Activated naive CD8-positive, alpha-beta T cell treated with anti-CD3 and anti-CD28 coated beads, Interleukin-2, amount 50 U/mL, for 16 hours (primary cell): ENCODE measurements around the gene BRI3.

Experiments
- DNase-seq: peaks from one replicate; pipeline ENCODE4 v3.0.0-alpha.2; 2020; ENCODE audit warnings: low read depth, low spot score

BRI3 gene, protein sequence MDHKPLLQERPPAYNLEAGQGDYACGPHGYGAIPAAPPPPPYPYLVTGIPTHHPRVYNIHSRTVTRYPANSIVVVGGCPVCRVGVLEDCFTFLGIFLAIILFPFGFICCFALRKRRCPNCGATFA

DNA sequence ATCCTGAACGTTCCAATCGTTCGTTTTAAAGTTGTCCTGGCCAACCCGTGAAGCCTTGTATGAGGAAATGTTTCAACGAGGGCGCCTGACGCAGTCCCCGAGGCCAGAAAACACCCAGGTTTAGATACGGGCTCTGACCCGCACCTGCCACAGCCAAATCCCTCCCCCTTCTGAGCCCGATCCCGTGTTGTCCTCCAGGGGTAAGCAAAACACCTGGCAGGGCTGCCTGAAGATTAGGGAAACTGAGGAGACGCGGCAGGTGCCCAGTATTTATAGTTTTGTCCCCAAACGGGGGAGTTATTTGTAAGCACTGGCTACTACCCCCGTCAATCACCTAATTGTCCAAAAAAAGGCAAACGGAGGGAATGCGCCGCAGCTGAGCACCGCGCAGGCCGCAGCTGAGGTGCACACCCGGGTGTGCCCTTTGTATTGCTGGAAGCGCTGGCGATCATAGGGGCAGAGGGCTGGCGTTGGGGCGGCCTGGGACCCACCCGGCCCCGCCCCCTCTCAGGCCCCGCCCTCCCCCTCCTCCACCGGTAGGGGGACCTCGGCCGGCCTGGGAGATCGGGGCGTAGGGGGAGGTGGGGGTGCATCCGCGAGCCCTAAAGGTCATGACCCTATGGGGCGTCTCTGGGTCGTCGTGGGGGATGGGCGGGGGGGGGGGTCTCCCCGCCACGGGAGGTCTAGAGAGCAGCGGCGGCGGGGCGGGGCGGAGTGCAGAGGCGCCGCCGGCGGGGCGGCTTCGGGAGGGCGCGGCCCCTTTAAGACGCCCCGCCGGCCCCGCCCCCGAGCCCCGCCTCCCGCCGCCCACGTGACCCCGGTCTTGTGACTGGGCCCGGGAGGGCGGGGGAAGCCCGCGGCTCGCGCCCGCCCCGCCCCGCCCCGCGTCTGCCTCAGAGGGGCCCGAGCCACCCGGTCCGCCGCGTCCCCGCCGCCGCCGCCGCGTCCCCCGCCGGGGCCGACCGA is at the start of gene BRI3:
Gene BRI3 (plus strand): TSS at position 896 of the 966 bp plus-strand sequence. CDS start 110 bp downstream, outside the sequence.
- peak; percentile 85 for DNase-seq

DNA sequence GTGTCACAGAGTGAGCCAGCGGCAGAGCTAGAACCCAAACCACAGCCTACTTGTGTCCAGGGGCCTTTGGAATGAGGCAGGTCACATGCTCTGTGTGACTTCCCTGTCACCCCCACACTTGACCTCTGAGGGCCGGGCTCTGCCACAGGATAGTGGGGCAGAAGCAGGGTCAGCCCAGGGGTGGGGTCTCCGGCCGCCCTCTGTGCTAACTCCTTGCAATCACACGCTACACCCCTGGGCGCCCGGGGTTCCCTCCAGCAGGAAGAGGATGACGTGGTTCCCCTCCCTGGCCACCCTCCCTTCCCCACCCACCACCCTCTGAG is 49.3 kb upstream of the BRI3 start:
- no peak for DNase-seq

- DNase-seq, result no peak
Measured at GRCh38 chr7:98232799-98233198, 48.7 kb upstream of the BRI3 start.

- DNase-seq, result no peak
Measured at GRCh38 chr7:98233219-98234070, 48.0 kb upstream of the BRI3 start.

- DNase-seq, result no peak
Measured at GRCh38 chr7:98234429-98235147, 46.9 kb upstream of the BRI3 start.

DNA sequence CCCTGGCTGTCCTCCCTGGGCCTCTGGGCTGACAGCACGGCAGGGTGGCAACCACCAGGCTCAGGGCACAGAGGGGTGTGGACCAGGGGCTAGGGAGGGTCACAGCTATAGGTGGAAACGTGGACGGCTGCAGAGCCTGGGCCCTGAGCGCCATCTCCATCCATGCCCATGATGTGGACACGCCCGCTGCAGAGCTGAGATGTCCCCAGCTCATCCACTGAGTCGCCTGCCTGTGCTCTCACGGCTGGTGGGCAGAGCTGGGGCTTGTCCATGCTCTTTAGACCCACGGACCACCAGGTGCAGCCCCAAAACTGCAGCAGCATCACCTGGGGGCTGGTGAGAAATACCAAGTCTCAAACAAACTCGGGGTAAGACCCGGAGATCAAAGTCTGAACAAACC is 45.6 kb upstream of the BRI3 start:
- DNase-seq, result no peak

DNA sequence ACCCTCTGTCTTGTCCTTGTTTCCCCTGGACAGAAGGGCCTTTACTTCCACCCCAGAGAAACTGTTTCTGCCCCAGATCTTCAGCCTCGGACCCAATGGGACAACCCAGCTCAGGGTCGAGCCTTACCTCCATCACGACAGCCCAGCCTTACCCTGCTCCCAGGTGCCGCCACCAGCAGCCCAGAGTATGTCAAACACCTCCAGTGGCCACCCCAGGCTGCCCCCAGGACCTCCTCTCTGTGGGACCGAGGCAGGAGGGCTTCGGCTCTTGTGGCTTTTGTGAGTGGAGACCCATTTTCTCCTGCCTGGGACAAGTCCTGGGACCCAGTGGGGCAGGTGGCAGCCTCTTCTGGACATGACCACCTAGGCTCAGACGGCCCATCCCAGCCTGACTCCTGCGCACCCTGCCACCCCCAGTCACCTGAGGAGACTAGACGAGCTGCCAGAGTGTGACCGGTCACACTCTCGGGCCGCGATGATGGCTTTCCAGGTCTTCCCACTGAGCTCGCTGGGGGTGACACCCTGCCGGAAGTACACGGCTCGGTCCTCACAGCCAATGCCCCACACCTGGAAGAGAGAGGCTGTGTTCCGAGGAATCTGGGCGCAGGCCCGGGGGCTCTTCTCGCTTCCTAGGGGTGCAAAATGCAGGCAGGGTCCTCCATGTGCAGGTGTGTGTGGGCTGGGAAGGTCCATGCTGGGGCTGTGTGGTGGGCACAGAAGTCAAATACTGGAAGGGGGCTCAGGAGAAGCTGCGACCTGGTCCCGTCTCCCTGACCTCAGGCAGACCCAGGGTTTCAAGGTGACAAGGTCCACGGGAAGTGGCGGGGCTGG is 44.9 kb upstream of the BRI3 start:
- DNase-seq, result no peak

DNA sequence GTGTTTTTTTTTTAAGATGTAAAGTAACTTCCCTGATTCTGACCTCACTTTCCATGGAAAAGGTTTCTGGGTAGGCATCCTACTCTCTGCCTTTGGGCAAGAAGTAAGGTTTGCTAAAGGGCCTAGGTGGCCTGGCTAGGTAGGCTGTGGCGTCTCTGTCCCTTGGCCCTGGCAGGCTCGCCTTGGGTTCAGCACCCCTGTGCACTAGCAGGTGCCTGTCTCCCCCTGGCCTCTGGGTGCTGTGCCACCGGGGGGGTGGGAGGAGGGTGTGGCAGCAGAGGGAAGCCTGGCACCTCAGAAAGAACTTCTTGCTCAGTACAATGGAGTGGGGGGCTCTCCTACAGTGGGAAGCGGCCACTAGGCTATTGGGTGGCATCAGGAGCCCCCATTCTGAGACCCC is 43.4 kb upstream of the BRI3 start:
- DNase-seq, result no peak

GRCh38 chr7:98238976-98239375 is 42.5 kb upstream of the BRI3 start:
- DNase-seq, result no peak

DNA sequence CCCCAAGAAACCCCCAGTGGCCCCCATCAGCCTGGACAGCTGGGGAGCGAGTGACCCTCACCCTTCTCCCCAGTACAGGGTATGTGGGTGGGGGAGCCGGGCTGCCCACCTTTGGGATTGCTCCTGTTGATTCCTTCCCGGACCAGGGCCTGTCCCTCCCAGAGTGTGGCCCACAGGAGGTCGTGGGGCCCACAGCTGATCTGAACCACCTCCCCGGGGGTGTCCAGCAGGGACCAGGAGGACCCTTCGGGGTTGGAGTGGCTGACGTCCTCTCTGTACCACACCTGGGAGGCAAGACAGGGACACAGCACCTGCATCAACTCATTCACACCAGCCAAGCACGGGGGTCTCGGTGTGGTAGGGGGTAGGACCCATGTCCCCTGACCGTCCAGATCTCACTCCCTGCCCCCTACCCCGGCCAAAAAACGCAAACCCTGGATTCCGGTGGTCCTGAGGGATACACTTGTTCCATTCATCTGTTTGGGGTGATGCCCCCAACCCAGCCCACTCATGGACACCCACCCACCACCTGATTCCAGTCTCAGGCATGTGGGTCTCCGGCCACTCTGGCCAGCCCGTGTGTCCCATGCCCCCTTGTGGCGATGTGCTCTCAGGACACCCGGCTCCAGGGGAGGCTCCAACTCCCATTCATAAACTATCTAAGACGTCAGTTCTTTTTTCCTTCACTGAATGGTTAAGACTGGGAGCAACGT is 40.4 kb upstream of the BRI3 start:
- no peak for DNase-seq

GRCh38 chr7:98241674-98242241 is 39.7 kb upstream of the BRI3 start:
- no peak for DNase-seq

DNA sequence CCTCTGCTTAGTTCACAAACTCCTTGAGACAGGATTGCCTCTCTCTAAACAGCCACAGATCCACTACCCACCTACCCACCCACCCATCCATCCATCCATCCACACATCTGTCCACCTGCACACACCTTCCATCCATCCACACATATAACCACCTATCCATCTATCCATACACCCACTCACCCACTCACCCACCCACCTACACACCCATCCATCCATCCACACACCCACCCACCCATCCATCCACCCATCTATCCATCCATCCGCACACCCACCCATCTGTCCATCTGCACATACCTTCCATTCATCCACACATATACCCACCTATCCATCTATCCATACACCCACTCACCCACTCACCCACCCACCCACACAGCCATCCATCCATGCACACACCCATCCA is 39.1 kb upstream of the BRI3 start:
- DNase-seq, result no peak

DNA sequence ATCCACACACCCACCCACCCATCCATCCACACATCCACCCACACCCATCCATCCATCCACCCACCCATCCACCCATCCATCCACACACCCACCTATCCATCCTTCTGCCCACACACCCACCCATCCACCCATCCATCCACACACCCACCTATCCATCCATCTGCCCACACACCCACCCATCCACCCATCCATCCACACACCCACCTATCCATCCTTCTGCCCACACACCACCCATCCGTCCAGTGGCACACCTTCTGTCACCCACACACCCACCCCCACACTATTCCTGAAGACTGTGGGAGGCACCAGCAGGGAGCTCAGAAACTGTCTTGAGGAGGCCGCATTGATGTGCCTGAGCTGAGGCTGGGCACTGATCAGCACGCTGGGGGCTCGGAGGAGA is 38.6 kb upstream of the BRI3 start:
- DNase-seq, result no peak

- no peak for DNase-seq
Measured at GRCh38 chr7:98244871-98245270, 36.6 kb upstream of the BRI3 start.

DNA sequence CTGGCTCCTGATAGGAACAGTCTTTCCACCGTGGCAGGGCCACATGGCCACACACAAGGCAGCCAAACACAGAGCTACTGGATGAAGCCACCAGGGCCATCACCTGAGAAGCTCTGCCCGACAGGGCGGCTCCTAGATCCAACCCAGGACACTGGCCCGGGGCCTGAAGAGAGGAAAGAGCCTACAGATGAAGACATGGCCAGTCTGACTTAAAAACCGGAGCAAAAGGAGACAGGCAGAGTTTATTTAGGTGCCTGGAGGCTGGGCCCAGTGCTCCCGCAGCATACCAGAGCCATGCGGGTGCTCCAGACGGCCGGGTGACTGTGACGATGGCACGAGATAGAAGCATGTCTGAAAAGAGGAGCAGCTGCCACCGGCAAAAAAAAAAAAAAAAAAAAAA is 33.3 kb upstream of the BRI3 start:
- no peak for DNase-seq

GRCh38 chr7:98249106-98249505 is 32.4 kb upstream of the BRI3 start:
- no peak for DNase-seq

DNA sequence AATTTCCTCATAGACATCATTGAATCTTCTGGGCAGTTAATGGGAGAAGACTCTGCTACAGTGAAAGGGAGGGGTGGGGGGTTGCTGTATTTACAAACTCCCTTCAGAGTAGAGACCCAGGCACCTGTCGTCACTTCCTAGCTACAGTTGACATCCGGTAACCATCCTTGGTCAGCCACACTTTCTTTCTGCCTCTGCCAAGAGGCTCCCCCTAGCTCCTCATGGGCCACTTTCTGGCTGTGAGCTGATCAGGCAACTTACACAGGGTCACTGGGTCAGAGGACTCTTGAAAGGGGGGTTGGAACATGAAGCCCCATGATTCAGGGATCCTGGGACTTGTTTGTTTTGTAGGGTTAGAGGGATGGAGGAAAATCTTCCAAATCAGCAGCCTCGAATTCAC is 30.7 kb upstream of the BRI3 start:
- DNase-seq, result no peak

- DNase-seq, result no peak
Measured at GRCh38 chr7:98251231-98251600, 30.3 kb upstream of the BRI3 start.

GRCh38 chr7:98251601-98252424 is 29.7 kb upstream of the BRI3 start, which contains the start of gene TECPR1:
TECPR1 (minus strand) TSS chr7:98252232; CDS start chr7:98246146, 6,086 bp downstream.
- DNase-seq, result peak; percentile 64
